ENCODE measurements around the gene MRPL43. TPM values are rescaled to one million over a fixed set of nuclear protein-coding genes. Genes with fewer than 3 reads are reported as not detected.

Gene MRPL43
- total RNA-seq, 4 donors from 2014 or later: 57.3 to 86.7 (median 65.3) TPM

- no peak for TF ChIP-seq CTCF (IDR thresholded peaks at IDR 0.05; ENCODE audit: low read depth)
These were observed 43.8 kb downstream of the MRPL43 start for GRCh38 chr10:100943508-100943907.

- no peak for TF ChIP-seq CTCF (IDR thresholded peaks at IDR 0.05; ENCODE audit: low read depth)
These were observed 45.1 kb downstream of the MRPL43 start for GRCh38 chr10:100942229-100942628.

- TF ChIP-seq CTCF (IDR thresholded peaks at IDR 0.05; ENCODE audit: low read depth): no peak
These were observed 47.4 kb downstream of the MRPL43 start for GRCh38 chr10:100939763-100940344.

Small RNA genes lying within 50 kb of the gene (small RNA-seq; reads per million reads assigned to genes)
- gene MIR608: not detected

Other genes starting within 250 kb of the MRPL43 start
- gene PAX2, start 241.9 kb downstream of the MRPL43 start, total RNA-seq: not detected
- gene SLF2, start 74.5 kb downstream of the MRPL43 start, total RNA-seq: 10 to 100 TPM; 24.9 to 32.6 (median 28.5) TPM
- gene SEMA4G, start 18.0 kb downstream of the MRPL43 start, total RNA-seq: 1 to 10 TPM in 1 of 4 donors, under 1 TPM in 2, not detected in 1; under 0.01 to 5.7 (median 0.51) TPM
- gene TWNK, start within 50 bp of the MRPL43 start, total RNA-seq: 1 to 10 TPM; 2.4 to 6.2 (median 3.3) TPM
- gene LZTS2, start 12.3 kb upstream of the MRPL43 start, total RNA-seq: 100 to 1,000 TPM in 1 of 4 donors, 10 to 100 TPM in 3; 27.4 to 130 (median 45.2) TPM
- gene PDZD7, start 43.6 kb upstream of the MRPL43 start, total RNA-seq: 1 to 10 TPM in 2 of 4 donors, under 1 TPM in 2; 0.22 to 1.7 (median 0.92) TPM
- gene SFXN3, start 43.7 kb upstream of the MRPL43 start, total RNA-seq: 100 to 1,000 TPM in 2 of 4 donors, 10 to 100 TPM in 2; 26.9 to 131 (median 101) TPM
- 1 to 10 TPM in 3 of 4 donors, under 1 TPM in 1; 0.98 to 4.9 (median 3.7) TPM for gene KAZALD1, start 74.5 kb upstream of the MRPL43 start, total RNA-seq
- not detected for gene TLX1, start 143.8 kb upstream of the MRPL43 start, total RNA-seq
- gene LBX1, start 242.0 kb upstream of the MRPL43 start, total RNA-seq: not detected

Measured in subcutaneous adipose tissue (tissue), 4 donors.